ENCODE data around the gene TMEM255A.

DNA sequence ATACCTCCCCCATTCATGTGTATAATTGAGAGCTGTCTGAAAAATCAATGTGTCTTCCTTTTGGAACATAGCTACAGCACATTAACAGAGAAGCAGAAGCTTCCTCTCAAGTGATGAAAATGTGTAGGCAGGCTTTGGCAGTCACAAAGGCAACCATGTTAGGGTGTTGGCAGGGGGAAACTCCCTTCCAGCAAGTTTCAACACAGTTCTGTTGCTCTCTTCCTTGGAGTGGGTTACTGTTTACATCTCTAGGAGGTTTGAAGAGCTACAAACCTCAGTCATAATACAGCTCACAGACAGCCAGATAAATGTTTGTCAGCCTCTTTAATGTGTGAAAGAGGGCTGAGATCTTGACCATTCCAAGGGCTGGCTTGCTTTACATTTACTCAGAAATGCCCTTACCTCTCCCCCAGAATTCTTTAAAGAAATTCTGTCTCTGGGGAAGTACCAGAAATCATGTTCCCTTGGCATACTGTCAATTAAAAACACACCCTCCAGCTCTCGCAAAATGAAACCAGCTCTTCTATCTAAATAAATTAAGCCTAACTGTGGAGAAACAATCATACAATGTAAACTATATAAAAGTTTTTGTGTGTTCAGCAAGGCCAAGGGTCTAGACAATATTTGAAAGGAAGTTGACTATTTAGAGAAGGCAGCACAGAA lies 41.8 kb downstream of the TMEM255A start:
- TF ChIP-seq, protein P1, sequence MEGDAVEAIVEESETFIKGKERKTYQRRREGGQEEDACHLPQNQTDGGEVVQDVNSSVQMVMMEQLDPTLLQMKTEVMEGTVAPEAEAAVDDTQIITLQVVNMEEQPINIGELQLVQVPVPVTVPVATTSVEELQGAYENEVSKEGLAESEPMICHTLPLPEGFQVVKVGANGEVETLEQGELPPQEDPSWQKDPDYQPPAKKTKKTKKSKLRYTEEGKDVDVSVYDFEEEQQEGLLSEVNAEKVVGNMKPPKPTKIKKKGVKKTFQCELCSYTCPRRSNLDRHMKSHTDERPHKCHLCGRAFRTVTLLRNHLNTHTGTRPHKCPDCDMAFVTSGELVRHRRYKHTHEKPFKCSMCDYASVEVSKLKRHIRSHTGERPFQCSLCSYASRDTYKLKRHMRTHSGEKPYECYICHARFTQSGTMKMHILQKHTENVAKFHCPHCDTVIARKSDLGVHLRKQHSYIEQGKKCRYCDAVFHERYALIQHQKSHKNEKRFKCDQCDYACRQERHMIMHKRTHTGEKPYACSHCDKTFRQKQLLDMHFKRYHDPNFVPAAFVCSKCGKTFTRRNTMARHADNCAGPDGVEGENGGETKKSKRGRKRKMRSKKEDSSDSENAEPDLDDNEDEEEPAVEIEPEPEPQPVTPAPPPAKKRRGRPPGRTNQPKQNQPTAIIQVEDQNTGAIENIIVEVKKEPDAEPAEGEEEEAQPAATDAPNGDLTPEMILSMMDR (conservative IDR thresholded peaks at IDR 0.05; ENCODE audit: low read length) = no peak
- TF ChIP-seq EZH2phosphoT487 (IDR thresholded peaks at IDR 0.05; ENCODE audit: borderline replicate concordance, low read depth, low read length) = no peak

Data from OCI-LY7 (cell line).